Erythroblast (primary cell): ENCODE measurements around the gene PYGO2.

Source experiments
- GATA1 ChIP-seq: IDR thresholded peaks from 2 replicates; pipeline ENCODE4 v1.6.1; 2011; ENCODE audit warnings: low read depth, mild to moderate bottlenecking, control low read depth, low read length, moderate library complexity
- POLR2A ChIP-seq: IDR thresholded peaks from 2 replicates; pipeline ENCODE4 v1.6.1; 2011; ENCODE audit warnings: mild to moderate bottlenecking, low read length

DNA sequence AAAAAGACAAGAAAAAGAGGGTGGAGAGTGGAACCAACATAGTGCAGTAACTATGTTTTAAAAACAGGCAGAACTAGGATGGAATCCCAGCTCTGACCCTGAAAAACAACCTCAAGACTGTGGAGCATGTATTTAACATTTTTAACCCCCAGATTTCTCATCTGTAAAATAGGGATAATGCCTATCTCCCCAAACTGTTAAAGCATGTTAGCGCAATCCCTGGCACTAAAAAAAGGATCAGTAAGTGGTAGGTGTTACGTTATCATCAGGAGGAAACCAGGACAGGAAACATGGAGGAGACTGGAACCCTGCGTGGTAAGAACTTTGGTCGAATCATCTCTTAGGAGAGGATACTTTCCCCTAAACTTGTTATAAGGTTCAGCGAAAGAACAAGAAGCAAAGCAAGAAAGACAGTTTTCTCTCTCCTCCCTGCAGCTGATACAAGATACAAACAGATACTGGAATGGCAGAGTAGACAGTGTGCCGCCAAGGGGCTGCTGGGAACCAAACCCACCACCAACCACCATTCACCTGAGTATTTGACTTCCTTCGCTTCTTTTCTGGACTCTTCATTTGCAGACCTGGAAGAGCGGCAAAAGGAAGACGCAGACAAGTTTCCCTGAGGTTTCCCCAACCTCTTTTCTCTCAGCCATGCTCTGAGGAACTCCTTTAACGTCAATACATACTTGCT is 991 bp downstream of the PYGO2 start:
- TF ChIP-seq POLR2A (no peak), GATA1 (no peak)
